Measurements from ENCODE around the gene ADAM22.
"Not testable (repeated sequence)": the region's sequence is repeated elsewhere in the genome, so short reads cannot be mapped to it uniquely, and the experiment has no call there.

ADAM22 gene

GRCh38 chr7:87933953-87934698 lies at the start of gene ADAM22:
TSS of gene ADAM22 (plus strand) at chr7:87934251. CDS start at chr7:87934466, 215 bp downstream.
- FAIRE-seq: peak; percentile 97
- peak; percentile 78 for DNase-seq (ENCODE audit: insufficient read length, low spot score)

- no peak for DNase-seq (ENCODE audit: insufficient read length, low spot score)
- no peak for FAIRE-seq
These were observed 49.0 kb upstream of the ADAM22 start for GRCh38 chr7:87885018-87885417.

GRCh38 chr7:87886875-87887274 lies 47.2 kb upstream of the ADAM22 start:
- no peak for DNase-seq (ENCODE audit: insufficient read length, low spot score)

GRCh38 chr7:87895363-87895762 lies 38.7 kb upstream of the ADAM22 start:
- FAIRE-seq: no peak

More at GRCh38 chr7:87886875-87887274, 47.2 kb upstream of the ADAM22 start:
- FAIRE-seq: peak; percentile 23

GRCh38 chr7:87899255-87899654 lies 34.8 kb upstream of the ADAM22 start:
- no peak for DNase-seq (ENCODE audit: insufficient read length, low spot score)
- FAIRE-seq: no peak

More at GRCh38 chr7:87895363-87895762, 38.7 kb upstream of the ADAM22 start:
- DNase-seq (ENCODE audit: insufficient read length, low spot score): no peak

- peak; percentile 83 for FAIRE-seq
- DNase-seq (ENCODE audit: insufficient read length, low spot score): not testable (repeated sequence)
These were observed 26.7 kb upstream of the ADAM22 start for GRCh38 chr7:87907136-87907906.

GRCh38 chr7:87908814-87909213 lies 25.2 kb upstream of the ADAM22 start:
- FAIRE-seq; DNase-seq (ENCODE audit: insufficient read length, low spot score): not testable (repeated sequence)

- DNase-seq (ENCODE audit: insufficient read length, low spot score) (no peak), FAIRE-seq (no peak)
These were observed 21.9 kb upstream of the ADAM22 start for GRCh38 chr7:87912121-87912520.

GRCh38 chr7:87918740-87919139 lies 15.3 kb upstream of the ADAM22 start:
- peak; percentile 39 for FAIRE-seq
- no peak for DNase-seq (ENCODE audit: insufficient read length, low spot score)

- DNase-seq (ENCODE audit: insufficient read length, low spot score) (no peak), FAIRE-seq (no peak)
These were observed 14.2 kb upstream of the ADAM22 start for GRCh38 chr7:87919875-87920274.

GRCh38 chr7:87920578-87920977 lies 13.5 kb upstream of the ADAM22 start:
- no peak for DNase-seq (ENCODE audit: insufficient read length, low spot score)
- no peak for FAIRE-seq

- not testable (repeated sequence) for DNase-seq (ENCODE audit: insufficient read length, low spot score); FAIRE-seq
These were observed 11.2 kb upstream of the ADAM22 start for GRCh38 chr7:87922759-87923395.

- FAIRE-seq (peak; percentile 98), DNase-seq (ENCODE audit: insufficient read length, low spot score) (no peak)
These were observed 7.2 kb upstream of the ADAM22 start for GRCh38 chr7:87926581-87927461.

GRCh38 chr7:87933605-87933952 lies 472 bp upstream of the ADAM22 start:
- DNase-seq (ENCODE audit: insufficient read length, low spot score): no peak
- no peak for FAIRE-seq

- FAIRE-seq: peak; percentile 78
- DNase-seq (ENCODE audit: insufficient read length, low spot score): no peak
These were observed 790 bp downstream of the ADAM22 start for GRCh38 chr7:87934699-87935383.

GRCh38 chr7:87935384-87935706 lies 1.3 kb downstream of the ADAM22 start:
- DNase-seq (ENCODE audit: insufficient read length, low spot score) (no peak), FAIRE-seq (peak; percentile 48)

- DNase-seq (ENCODE audit: insufficient read length, low spot score) (no peak), FAIRE-seq (no peak)
These were observed 7.1 kb downstream of the ADAM22 start for GRCh38 chr7:87941138-87941537.

GRCh38 chr7:87944547-87944946 lies 10.5 kb downstream of the ADAM22 start:
- DNase-seq (ENCODE audit: insufficient read length, low spot score): no peak
- FAIRE-seq: peak; percentile 68

GRCh38 chr7:87945926-87946325 lies 11.9 kb downstream of the ADAM22 start:
- DNase-seq (ENCODE audit: insufficient read length, low spot score); FAIRE-seq: not testable (repeated sequence)

GRCh38 chr7:87948371-87948770 lies 14.3 kb downstream of the ADAM22 start:
- DNase-seq (ENCODE audit: insufficient read length, low spot score) (no peak), FAIRE-seq (no peak)
